ENCODE results near the gene SERPINB5.

DNA sequence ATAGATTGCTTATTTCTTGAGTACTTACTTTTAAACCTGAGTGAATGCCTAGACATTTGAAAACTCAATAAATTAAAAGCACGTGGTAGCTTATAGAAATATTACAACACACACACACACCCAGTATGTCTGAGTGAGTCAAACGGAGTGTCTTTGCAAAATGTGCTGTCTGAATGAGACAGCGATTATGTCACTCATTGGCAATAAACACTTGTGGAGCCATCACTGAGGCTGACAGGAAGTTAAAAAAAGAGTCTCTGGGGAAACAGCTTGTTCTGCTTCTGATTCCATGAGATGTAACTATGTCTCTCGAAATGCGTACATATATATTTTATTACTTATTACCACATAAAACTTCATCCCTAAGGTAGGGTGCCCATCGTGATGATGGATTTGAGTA lies 32.2 kb upstream of the SERPINB5 start:
- no peak for TF ChIP-seq GATA2 (IDR thresholded peaks at IDR 0.05; ENCODE audit: low read depth, low read length)
- no peak for TF ChIP-seq GATA3 (IDR thresholded peaks at IDR 0.05; ENCODE audit: low read depth, low read length)

Data from SH-SY5Y (cell line).